ENCODE measurements around the gene ARHGDIA. TPM values are rescaled to one million over a fixed set of nuclear protein-coding genes. Genes with fewer than 3 reads are reported as not detected.

ARHGDIA gene
- total RNA-seq, 1 experiment from 2014 or later = 247 TPM

GRCh38 chr17:81823820-81824550, 47.2 kb downstream of the ARHGDIA start:
- no peak for ATAC-seq
- Mint-ChIP-seq H3K27me3 (ENCODE audit: low read depth) (no peaks in the 10 kb centered on the region), H3K4me3 (no peak overlapping the region), H3K9me3 (no peaks in the 10 kb centered on the region), H3K4me1 (peaks cover 9% of the 10 kb centered on the region), H3K36me3 (no peaks in the 10 kb centered on the region), H3K27ac (no peak overlapping the region)
- DNase-seq (ENCODE audit: low spot score) = no peak
- TF ChIP-seq CREB1 (CRISPR knock-in tag; IDR thresholded peaks at IDR 0.05) (no peak), ZNF671 (CRISPR knock-in tag; IDR thresholded peaks at IDR 0.05) (no peak), GRHL2 (CRISPR knock-in tag; IDR thresholded peaks at IDR 0.05; ENCODE audit: insufficient replicate concordance, severe bottlenecking) (no peak), ETV6 (CRISPR knock-in tag; IDR thresholded peaks at IDR 0.05) (no peak), SMAD3 (CRISPR knock-in tag; IDR thresholded peaks at IDR 0.05; ENCODE audit: borderline replicate concordance) (no peak), NFE2L1 (CRISPR knock-in tag; IDR thresholded peaks at IDR 0.05) (no peak), TEAD4 (CRISPR knock-in tag; IDR thresholded peaks at IDR 0.05) (no peak), CBFB (CRISPR knock-in tag; IDR thresholded peaks at IDR 0.05; ENCODE audit: low read depth) (no peak), GTF2I (CRISPR knock-in tag; conservative IDR thresholded peaks at IDR 0.05) (no peak), ZNF425 (CRISPR knock-in tag; conservative IDR thresholded peaks at IDR 0.05) (no peak), TCF7 (CRISPR knock-in tag; IDR thresholded peaks at IDR 0.05; ENCODE audit: low read depth) (no peak), ZNF416 (CRISPR knock-in tag; IDR thresholded peaks at IDR 0.05) (no peak)
- TF ChIP-seq, protein P1, sequence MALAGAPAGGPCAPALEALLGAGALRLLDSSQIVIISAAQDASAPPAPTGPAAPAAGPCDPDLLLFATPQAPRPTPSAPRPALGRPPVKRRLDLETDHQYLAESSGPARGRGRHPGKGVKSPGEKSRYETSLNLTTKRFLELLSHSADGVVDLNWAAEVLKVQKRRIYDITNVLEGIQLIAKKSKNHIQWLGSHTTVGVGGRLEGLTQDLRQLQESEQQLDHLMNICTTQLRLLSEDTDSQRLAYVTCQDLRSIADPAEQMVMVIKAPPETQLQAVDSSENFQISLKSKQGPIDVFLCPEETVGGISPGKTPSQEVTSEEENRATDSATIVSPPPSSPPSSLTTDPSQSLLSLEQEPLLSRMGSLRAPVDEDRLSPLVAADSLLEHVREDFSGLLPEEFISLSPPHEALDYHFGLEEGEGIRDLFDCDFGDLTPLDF (CRISPR knock-in tag; IDR thresholded peaks at IDR 0.05) = no peak
- TF ChIP-seq, protein P2, sequence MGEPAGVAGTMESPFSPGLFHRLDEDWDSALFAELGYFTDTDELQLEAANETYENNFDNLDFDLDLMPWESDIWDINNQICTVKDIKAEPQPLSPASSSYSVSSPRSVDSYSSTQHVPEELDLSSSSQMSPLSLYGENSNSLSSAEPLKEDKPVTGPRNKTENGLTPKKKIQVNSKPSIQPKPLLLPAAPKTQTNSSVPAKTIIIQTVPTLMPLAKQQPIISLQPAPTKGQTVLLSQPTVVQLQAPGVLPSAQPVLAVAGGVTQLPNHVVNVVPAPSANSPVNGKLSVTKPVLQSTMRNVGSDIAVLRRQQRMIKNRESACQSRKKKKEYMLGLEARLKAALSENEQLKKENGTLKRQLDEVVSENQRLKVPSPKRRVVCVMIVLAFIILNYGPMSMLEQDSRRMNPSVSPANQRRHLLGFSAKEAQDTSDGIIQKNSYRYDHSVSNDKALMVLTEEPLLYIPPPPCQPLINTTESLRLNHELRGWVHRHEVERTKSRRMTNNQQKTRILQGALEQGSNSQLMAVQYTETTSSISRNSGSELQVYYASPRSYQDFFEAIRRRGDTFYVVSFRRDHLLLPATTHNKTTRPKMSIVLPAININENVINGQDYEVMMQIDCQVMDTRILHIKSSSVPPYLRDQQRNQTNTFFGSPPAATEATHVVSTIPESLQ (CRISPR knock-in tag; IDR thresholded peaks at IDR 0.05) = no peak
- TF ChIP-seq, protein P3, sequence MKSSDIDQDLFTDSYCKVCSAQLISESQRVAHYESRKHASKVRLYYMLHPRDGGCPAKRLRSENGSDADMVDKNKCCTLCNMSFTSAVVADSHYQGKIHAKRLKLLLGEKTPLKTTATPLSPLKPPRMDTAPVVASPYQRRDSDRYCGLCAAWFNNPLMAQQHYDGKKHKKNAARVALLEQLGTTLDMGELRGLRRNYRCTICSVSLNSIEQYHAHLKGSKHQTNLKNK (CRISPR knock-in tag; IDR thresholded peaks at IDR 0.05) = no peak
- TF ChIP-seq, protein P4, sequence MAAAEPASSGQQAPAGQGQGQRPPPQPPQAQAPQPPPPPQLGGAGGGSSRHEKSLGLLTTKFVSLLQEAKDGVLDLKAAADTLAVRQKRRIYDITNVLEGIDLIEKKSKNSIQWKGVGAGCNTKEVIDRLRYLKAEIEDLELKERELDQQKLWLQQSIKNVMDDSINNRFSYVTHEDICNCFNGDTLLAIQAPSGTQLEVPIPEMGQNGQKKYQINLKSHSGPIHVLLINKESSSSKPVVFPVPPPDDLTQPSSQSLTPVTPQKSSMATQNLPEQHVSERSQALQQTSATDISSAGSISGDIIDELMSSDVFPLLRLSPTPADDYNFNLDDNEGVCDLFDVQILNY (CRISPR knock-in tag; IDR thresholded peaks at IDR 0.05) = no peak
- TF ChIP-seq, protein P5, sequence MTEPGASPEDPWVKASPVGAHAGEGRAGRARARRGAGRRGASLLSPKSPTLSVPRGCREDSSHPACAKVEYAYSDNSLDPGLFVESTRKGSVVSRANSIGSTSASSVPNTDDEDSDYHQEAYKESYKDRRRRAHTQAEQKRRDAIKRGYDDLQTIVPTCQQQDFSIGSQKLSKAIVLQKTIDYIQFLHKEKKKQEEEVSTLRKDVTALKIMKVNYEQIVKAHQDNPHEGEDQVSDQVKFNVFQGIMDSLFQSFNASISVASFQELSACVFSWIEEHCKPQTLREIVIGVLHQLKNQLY (CRISPR knock-in tag; IDR thresholded peaks at IDR 0.05) = no peak
- TF ChIP-seq, protein P6, sequence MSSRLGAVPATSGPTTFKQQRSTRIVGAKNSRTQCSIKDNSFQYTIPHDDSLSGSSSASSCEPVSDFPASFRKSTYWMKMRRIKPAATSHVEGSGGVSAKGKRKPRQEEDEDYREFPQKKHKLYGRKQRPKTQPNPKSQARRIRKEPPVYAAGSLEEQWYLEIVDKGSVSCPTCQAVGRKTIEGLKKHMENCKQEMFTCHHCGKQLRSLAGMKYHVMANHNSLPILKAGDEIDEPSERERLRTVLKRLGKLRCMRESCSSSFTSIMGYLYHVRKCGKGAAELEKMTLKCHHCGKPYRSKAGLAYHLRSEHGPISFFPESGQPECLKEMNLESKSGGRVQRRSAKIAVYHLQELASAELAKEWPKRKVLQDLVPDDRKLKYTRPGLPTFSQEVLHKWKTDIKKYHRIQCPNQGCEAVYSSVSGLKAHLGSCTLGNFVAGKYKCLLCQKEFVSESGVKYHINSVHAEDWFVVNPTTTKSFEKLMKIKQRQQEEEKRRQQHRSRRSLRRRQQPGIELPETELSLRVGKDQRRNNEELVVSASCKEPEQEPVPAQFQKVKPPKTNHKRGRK (CRISPR knock-in tag; IDR thresholded peaks at IDR 0.05; ENCODE audit: borderline replicate concordance) = no peak
- ChIA-PET CTCF (interaction anchor here (2.2 kb wide), 1 partner anchor 16 kb away, joined by 7 read pairs; no protein-coding TSS in a partner anchor), POLR2A (no interaction called here)
